ENCODE data around the gene PASD1. TPM values are rescaled to one million over a fixed set of nuclear protein-coding genes. Genes with fewer than 3 reads are reported as not detected.

Gene PASD1
- total and polyA plus RNA-seq, 10 of the 15 experiments (the other 5 are each of a cell fraction or from before 2014, with no cell fraction given): under 0.01 to 0.01 TPM; not detected in 8

- FAIRE-seq: no peak
- 64% methylated on average over 6 of the region's 6 CpGs for WGBS (ENCODE audit: insufficient coverage, insufficient replicate concordance, low lambda C conversion rate, missing lambda C conversion rate)
- ChIA-PET RAD21 (ENCODE audit: unreplicated experiment) (no interaction called here), SMC1A (ENCODE audit: uncharacterized antibody, unreplicated experiment) (no interaction called here), POLR2A (no interaction called here), CTCF (no interaction called here)
- Histone ChIP-seq H2AFZ (ENCODE audit: control insufficient read depth, low read depth, low read length) (no peak overlapping the region), H3K36me3 (ENCODE audit: control insufficient read depth in 2 of 2, insufficient read depth in 2 of 2, low read length in 1 of 2) (no peaks in the 10 kb centered on the region), H3K4me2 (ENCODE audit: control insufficient read depth, insufficient read depth) (no peak overlapping the region), H3K4me1 (ENCODE audit: control insufficient read depth, insufficient read depth, low read length) (no peaks in the 10 kb centered on the region), H3K79me2 (ENCODE audit: control insufficient read depth, insufficient read depth, low read length) (no peaks in the 10 kb centered on the region), H3K9me3 (replicated peaks; ENCODE audit: control insufficient read depth, insufficient read depth, low read length) (no peaks in the 10 kb centered on the region), H3K27me3 (replicated peaks in 1 of 2; ENCODE audit: control insufficient read depth in 2 of 2, insufficient read depth in 2 of 2, low read length in 1 of 2) (no peaks in the 10 kb centered on the region), H3K4me3 (no peak overlapping the region), H3K9ac (ENCODE audit: control insufficient read depth, insufficient read depth, low read length) (no peak overlapping the region), H4K20me1 (ENCODE audit: control insufficient read depth, insufficient read depth) (no peaks in the 10 kb centered on the region), H3K27ac (ENCODE audit: control insufficient read depth, insufficient read depth) (no peak overlapping the region)
- ATAC-seq: no peak
- in situ Hi-C loops (cut with MboI) (loop anchor here (25.0 kb wide), 1 partner anchor 931 kb away; no protein-coding TSS in a partner anchor), intact Hi-C loops (cut with micrococcal nuclease; ENCODE audit: unreplicated experiment) (no loop called here)
- no peak for DNase-seq (ENCODE audit: low read depth, low spot score)
- BruUV-seq (replicated peaks): no TSS peak
- TF ChIP-seq LARP7 (IDR thresholded peaks at IDR 0.05) (no peak), RUNX3 (IDR thresholded peaks at IDR 0.05; ENCODE audit: low read length) (no peak), NBN (IDR thresholded peaks at IDR 0.05) (no peak), IRF5 (IDR thresholded peaks at IDR 0.05; ENCODE audit: borderline replicate concordance) (no peak), ZBTB40 (IDR thresholded peaks at IDR 0.05; ENCODE audit: borderline replicate concordance) (no peak), PAX8 (IDR thresholded peaks at IDR 0.05) (no peak), ZNF24 (IDR thresholded peaks at IDR 0.05) (no peak), KDM1A (IDR thresholded peaks at IDR 0.05; ENCODE audit: borderline replicate concordance) (no peak), BMI1 (IDR thresholded peaks at IDR 0.05; ENCODE audit: borderline replicate concordance) (no peak)
Measured at GRCh38 chrX:151692825-151693224, 129.3 kb downstream of the PASD1 start.
